ENCODE data around the gene ETFA.
"Not testable (repeated sequence)": the region's sequence is repeated elsewhere in the genome, so short reads cannot be mapped to it uniquely, and the experiment has no call there.

The ETFA gene

GRCh38 chr15:76270876-76271275 lies 40.4 kb downstream of the ETFA start:
- DNase-seq (ENCODE audit: low spot score) = no peak

DNA sequence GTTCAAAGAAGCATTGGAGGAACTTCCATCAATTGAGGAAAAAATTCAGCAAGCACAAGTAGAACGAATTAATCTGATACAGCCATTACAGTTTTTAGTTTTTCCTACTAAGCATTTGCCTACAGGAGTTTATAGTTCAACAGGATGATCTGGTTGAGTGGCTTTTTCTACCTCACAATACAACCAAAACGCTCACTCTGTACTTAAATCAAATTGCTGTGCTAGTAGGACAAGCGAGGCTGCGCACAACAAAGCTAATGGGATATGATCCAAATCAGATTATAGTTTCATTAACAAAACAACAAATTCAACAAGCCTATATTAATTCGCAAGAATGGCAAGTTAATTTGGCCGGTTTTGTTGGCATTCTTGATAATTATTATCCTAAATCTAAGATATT lies 44.2 kb downstream of the ETFA start:
- no peak for DNase-seq (ENCODE audit: low spot score)

GRCh38 chr15:76265769-76266168 lies 45.5 kb downstream of the ETFA start:
- DNase-seq (ENCODE audit: low spot score) = not testable (repeated sequence)

DNA sequence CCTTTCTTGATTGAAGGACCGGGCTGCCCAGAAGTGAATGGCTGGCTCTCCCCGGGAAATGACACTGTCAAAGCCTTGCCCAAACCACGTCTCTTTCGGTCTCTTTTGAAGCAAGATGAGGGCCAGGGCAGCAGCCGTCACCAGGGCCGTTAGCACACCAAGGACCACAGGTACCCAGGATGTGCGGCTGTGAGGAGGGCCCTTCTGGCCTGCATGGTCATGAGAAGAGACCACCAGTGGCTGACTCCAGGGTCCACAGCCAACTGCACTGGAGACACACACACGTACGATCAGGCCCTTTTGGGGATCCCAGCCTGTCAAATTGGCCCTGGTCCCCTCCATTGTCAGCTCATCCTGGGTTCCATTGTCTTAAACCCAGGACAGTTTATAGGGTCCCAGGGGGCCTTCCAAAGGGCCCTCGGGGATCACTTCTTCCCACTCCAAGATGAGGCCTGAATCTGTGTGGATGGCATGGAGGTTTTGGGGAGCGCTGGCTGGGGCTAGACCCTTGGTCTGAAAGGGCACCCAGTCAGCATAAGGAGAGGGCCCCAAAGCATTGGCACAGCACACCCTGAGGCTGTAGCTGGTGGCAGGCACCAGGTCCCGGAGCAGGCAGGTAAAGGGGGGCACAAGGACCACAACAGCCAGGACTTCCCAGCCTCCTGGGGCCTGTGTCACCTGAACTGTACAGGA lies 50.9 kb downstream of the ETFA start:
- DNase-seq (ENCODE audit: low spot score) = no peak

DNA sequence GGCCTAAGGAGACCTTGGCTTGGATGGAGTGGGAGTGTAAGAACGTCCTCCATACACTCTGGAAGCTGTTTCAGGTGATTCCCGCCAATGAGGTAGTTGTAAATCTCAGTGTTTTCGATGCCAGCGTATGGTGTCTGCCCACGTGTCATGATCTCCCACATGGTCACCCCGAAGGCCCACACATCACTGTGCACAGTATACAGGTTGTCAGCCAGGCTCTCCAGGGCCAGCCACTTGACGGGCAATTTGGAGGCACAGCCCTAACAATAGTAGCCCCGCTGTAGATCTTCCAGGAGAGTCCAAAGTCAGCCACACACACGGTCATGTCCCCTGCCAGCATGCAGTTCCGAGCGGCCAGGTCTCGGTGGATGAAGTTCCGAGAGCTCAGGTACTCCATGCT lies 51.9 kb downstream of the ETFA start:
- DNase-seq (ENCODE audit: low spot score) = no peak

GRCh38 chr15:76258460-76258859 lies 52.8 kb downstream of the ETFA start:
- no peak for DNase-seq (ENCODE audit: low spot score)

- no peak for DNase-seq (ENCODE audit: low spot score)
Observed at GRCh38 chr15:76253691-76254473, 57.4 kb downstream of the ETFA start.

DNA sequence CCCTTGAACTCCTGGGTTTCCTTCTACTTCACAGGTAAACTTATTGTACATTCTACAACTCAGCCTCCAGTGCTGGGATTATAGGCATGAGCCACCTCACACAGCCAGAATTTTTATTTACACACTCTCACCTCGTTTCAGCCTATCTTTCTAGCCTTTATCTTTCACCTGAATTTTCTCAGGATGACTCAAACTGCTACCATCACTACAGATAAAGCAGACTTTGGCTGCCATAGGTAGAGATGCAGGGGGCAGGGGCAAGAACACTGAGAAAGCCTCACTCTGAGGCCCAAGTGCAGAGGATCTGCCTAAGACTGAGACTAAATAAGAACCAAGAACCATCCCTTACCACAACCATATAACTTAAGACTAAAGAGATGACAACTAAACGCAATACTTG lies 59.0 kb downstream of the ETFA start:
- no peak for DNase-seq (ENCODE audit: low spot score)

DNA sequence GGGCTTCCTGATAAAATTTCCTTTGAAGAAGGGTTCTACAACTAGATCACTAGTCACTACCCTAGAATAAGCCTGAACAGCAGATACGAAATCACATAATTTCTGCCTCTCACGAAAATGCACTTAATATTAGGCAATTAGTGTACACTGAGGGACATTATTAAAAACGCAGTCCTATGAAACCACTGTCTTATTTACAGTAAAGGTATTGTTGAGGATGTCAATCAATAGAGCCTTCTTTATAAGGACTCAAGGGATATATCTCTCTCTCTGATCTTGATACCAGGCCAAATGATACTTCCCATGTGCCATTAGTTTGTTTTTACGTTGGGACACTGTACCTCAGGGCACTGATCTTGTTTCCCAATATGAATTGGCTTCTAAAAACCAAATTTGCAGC lies 59.6 kb downstream of the ETFA start:
- no peak for DNase-seq (ENCODE audit: low spot score)

DNA sequence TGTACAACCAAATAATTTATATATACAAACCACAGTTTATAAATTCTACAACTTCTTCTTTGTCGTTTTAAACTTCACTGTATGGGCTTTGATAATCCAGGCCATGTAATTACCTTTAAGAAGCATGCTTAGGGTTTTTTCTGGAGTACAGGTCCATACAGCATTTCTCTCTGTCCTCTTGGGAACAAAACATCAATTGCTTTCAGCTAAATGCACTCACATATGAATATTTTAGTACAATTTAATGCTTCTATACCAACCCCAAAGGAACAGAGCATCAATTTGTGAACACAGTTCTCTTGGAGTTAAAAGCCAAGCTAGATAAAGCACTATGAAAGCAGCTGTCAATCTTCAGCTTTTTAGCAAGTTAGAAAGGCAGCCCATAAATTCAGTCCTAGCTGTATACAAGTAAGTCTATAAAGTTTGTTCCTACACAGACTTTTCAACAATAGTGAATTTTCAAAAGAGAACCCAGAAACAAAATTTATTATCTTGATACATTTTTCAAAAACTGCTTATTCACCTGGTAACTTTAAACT lies 66.1 kb downstream of the ETFA start:
- no peak for DNase-seq (ENCODE audit: low spot score)

- DNase-seq (ENCODE audit: low spot score) = peak; percentile 41
Observed at GRCh38 chr15:76239786-76240185, 71.5 kb downstream of the ETFA start.

- DNase-seq (ENCODE audit: low spot score) = no peak
Observed at GRCh38 chr15:76236350-76236749, 74.9 kb downstream of the ETFA start.

- DNase-seq (ENCODE audit: low spot score) = peak; percentile 13
Observed at GRCh38 chr15:76235186-76235826, 76.0 kb downstream of the ETFA start.

GRCh38 chr15:76234337-76234889 lies 76.9 kb downstream of the ETFA start:
- DNase-seq (ENCODE audit: low spot score) = no peak

- no peak for DNase-seq (ENCODE audit: low spot score)
Observed at GRCh38 chr15:76233921-76234320, 77.3 kb downstream of the ETFA start.

DNA sequence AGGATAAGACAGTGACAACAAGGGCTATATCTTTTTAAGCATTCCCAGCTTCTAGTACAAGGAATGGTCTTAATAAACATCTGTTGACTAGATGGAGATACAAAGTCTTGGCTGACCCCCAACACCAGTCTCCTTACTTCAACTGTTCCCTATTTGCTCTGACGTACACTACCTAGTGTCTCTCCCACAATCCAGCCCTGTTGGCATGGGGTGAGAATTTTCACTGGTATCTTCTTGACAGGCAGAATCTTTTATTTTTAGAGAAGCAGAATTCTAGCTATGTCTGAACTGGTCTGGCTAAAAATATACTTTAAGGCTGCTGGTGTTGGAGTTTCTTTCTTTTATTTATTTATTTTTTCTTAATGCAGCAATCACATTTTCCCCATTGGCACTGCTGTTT lies 82.0 kb downstream of the ETFA start:
- DNase-seq (ENCODE audit: low spot score) = no peak

- DNase-seq (ENCODE audit: low spot score) = no peak
Observed at GRCh38 chr15:76223521-76223920, 87.7 kb downstream of the ETFA start.

GRCh38 chr15:76222159-76222558 lies 89.1 kb downstream of the ETFA start:
- DNase-seq (ENCODE audit: low spot score) = no peak

DNA sequence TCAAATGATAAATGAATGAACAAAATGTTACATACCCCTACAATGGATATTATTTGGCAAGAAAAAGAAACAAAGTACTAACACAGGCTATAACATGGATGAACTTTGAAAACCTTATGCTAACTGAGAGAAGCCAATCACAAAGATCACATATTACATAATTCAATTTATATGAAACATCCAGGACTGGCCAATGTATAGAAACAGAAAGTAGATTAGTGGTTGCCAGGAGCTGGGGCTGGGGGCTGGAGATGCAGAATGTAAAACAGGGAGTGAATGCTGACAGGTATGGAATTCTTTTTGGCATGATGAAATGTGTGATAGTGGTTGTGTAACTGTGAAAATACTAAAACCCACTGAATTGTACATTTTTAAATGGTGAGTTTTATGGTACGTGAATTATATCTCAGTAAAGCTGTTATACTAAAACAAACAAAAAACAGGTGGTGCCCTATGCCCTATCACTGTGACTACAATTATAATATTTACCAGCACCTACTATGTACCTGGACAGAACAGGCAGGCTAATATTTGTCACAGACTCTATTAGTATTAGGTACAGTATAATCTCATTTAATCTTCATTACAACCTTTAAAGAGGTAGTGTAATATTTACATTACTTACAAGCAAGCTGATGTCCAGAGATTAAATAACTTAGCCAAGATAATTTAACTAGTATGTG lies 90.0 kb downstream of the ETFA start:
- no peak for DNase-seq (ENCODE audit: low spot score)

- no peak for DNase-seq (ENCODE audit: low spot score)
Observed at GRCh38 chr15:76217882-76218217, 93.4 kb downstream of the ETFA start.

DNA sequence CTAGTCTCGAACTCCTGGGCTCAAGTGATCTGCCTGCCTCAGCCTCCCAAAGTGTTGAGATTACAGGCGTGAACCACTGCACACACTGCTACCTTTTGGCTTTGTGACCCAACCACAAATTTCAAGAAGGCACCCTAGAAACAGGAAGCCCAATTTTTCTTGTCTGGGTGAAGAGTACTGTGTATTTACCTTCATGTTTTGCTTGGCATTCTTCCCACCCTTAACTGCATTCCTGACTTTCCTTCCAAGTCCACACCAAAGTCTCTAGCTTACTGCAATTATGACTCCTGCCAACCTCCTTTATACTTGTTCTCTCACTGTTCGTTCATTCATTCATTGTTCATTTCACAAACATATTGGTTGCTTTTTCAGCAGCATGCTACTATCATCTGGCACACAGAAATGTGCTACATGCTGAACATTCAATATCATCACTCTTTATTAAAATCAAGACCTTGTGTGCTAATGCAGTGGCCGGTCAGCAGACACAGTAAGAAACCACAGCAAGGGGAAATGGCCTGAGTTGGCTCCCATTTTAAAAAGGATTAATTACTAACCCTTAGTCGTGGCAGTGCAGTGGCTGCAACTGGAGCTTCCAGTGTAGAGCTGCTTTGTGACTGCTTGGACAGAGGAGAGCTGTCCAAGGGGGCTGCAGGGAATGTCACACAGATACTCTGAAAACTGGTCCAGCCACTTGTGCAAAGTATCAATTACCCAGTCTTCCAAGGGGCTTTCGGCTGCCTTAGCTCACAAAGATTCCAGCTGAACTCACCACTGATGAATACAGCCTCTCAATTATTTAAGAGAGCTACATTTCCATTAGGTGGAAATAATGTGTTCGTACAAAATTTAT lies 94.0 kb downstream of the ETFA start:
- no peak for DNase-seq (ENCODE audit: low spot score)

Data from Ammon's horn (tissue), 1 donor.